Camera-type eye (tissue), 1 donor: Measurements from ENCODE around the gene SPSB4. TPM values are rescaled to one million over a fixed set of nuclear protein-coding genes. Genes with fewer than 3 reads are reported as not detected.

ENCODE experiments used
- total RNA-seq: library from RNA; depleted of rRNA; stranded (reverse); fragments of >200 nt; gene quantifications from one replicate; pipeline ENCODE4 v1.2.3, GENCODE V29; 2014

SPSB4 gene
- total RNA-seq = 13.7 TPM

GRCh38 chr3:141050576-141051442, at the start of gene SPSB4:
TSS of gene SPSB4 (plus strand) at chr3:141051347. CDS start at chr3:141066105, 14,758 bp downstream.

Other genes starting within 250 kb of the SPSB4 start
- 277 TPM for gene SLC25A36, start 109.5 kb upstream of the SPSB4 start, total RNA-seq
- 35.0 TPM for gene PXYLP1, start 180.5 kb downstream of the SPSB4 start, total RNA-seq